Testis (tissue), 2 donors: ENCODE data around the gene FAM216A.
A peak's percentile ranks its signal among the peaks of the same experiment; 100 is the strongest.

Experiments
- CTCF ChIP-seq, 3 experiments: fragments of 450-650 bp in 2 of 3; fragments of 200-600 bp in 1 of 3; sonication (generic) in 1 of 3; IDR thresholded peaks; one replicate each; pipeline ENCODE4 v1.5.1; 2016 to 2019; ENCODE audit warnings: antibody characterized with exemption in 3 of 3, mild to moderate bottlenecking in 2 of 3, moderate library complexity in 1 of 3
- POLR2A ChIP-seq: fragments of 450-650 bp; IDR thresholded peaks from one replicate; pipeline ENCODE4 v1.6.1; 2017; ENCODE audit warnings: antibody characterized with exemption, mild to moderate bottlenecking, moderate library complexity

- TF ChIP-seq CTCF (IDR thresholded peaks at IDR 0.05) (peak in 1 of 3 experiments; percentile 4), POLR2A (peak; percentile 42)
Measured at GRCh38 chr12:110501752-110502738, 33.4 kb downstream of the FAM216A start, which contains the start of the genes RAD9B and VPS29.
